ENCODE data around the gene SLC66A1.

DNA sequence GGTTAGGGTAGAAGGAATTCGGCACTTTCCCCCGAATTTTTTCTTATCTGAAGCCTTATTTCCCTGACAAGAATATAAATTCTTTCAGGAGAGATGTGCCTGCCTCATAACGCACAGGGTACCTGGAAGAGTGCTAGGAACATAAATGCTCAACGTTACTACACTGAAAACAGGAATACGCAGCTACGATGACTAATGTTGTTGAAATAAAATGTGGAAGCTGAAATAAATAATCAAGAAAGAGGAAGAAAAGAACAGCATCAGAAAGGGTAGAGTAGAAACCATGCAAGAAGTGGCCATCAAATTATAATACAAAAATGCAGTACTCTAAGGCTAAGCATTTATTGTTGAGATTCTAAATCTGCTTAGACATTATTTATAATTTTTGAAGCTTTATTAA is 33.9 kb downstream of the SLC66A1 start:
- TF ChIP-seq, protein P1, sequence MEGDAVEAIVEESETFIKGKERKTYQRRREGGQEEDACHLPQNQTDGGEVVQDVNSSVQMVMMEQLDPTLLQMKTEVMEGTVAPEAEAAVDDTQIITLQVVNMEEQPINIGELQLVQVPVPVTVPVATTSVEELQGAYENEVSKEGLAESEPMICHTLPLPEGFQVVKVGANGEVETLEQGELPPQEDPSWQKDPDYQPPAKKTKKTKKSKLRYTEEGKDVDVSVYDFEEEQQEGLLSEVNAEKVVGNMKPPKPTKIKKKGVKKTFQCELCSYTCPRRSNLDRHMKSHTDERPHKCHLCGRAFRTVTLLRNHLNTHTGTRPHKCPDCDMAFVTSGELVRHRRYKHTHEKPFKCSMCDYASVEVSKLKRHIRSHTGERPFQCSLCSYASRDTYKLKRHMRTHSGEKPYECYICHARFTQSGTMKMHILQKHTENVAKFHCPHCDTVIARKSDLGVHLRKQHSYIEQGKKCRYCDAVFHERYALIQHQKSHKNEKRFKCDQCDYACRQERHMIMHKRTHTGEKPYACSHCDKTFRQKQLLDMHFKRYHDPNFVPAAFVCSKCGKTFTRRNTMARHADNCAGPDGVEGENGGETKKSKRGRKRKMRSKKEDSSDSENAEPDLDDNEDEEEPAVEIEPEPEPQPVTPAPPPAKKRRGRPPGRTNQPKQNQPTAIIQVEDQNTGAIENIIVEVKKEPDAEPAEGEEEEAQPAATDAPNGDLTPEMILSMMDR (IDR thresholded peaks at IDR 0.05): no peak
- no peak for TF ChIP-seq POLR2AphosphoS5 (IDR thresholded peaks at IDR 0.05)
- no peak for TF ChIP-seq POLR2A (IDR thresholded peaks at IDR 0.05)

All from prostate gland (tissue), 2 donors.